ENCODE results near the gene CDCA5.

CDCA5 gene

DNA sequence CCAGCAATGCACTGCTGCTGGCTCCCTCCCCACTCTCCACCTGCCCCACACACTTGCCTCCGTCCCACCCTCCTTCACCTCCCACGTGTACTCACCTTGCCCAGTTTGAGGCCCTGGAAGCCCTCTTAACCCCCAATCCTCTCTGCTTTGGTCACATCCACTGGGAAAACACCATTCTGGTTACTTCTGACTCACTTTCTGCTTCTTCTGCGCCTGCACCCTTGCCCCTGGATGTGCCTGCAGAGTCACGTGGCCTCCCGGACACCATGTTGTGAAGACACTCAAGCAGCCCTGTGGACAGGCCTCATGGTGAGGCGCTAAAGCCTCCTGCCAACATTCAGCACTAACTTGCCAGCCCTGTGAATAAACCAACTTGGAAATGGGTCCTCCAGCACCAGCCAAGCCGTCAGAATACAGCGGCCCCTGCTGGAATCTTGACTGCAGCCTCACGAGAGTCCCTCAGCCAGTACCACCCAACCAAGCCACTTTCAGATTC is 22.9 kb downstream of the CDCA5 start:
- H3K4me3 ChIP-seq (ENCODE audit: low read depth, low read length) = no peak overlapping the region
- TF ChIP-seq, protein P1, sequence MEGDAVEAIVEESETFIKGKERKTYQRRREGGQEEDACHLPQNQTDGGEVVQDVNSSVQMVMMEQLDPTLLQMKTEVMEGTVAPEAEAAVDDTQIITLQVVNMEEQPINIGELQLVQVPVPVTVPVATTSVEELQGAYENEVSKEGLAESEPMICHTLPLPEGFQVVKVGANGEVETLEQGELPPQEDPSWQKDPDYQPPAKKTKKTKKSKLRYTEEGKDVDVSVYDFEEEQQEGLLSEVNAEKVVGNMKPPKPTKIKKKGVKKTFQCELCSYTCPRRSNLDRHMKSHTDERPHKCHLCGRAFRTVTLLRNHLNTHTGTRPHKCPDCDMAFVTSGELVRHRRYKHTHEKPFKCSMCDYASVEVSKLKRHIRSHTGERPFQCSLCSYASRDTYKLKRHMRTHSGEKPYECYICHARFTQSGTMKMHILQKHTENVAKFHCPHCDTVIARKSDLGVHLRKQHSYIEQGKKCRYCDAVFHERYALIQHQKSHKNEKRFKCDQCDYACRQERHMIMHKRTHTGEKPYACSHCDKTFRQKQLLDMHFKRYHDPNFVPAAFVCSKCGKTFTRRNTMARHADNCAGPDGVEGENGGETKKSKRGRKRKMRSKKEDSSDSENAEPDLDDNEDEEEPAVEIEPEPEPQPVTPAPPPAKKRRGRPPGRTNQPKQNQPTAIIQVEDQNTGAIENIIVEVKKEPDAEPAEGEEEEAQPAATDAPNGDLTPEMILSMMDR (IDR thresholded peaks at IDR 0.05; ENCODE audit: low read depth, low read length, missing control alignments) = peak; percentile 33
- no peak for DNase-seq (ENCODE audit: low read depth)

DNA sequence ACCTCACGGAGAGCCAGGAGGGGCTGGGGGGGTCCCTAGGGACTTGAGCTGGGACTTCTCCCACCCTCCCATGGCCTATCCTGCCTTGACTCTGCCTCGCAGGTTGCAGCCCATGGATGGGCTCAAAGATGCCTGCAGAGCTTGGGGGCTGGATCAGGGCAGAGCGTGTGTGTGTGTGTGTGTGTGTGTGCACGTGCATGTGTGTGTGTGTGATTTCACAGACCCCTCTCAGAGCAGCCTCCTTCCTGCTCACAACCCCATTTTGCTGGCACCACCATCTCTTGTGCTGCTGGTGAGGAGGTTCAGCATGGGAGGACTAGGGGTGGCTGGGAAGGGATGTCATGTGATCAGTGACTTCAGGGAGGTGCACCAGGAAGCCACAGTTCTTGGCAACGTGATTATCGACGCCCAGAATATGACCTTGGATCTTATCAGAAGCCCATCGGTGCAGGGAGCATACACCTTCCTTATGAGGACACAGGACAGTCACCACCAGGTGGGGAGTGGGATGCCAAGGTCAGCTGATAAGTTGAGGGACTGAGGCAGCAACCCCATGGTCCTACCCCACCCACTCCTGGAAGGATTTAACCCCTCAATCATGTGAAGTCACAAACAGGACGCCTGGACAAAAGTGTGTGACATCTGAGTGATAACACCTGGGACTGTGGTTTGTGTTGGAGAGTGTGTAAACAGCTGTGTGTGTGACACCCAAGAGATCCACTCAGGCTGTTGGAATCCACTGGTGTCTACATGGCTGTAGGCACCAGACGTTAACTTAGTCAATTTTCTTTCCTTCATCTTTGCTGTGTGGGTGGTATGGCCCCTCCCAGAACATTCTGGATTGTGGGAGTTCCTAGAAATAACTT is 23.6 kb downstream of the CDCA5 start:
- no peak overlapping the region for H3K4me3 ChIP-seq (ENCODE audit: low read depth, low read length)
- TF ChIP-seq, protein P1 (IDR thresholded peaks at IDR 0.05; ENCODE audit: low read depth, low read length, missing control alignments) = no peak
- DNase-seq (ENCODE audit: low read depth) = no peak

DNA sequence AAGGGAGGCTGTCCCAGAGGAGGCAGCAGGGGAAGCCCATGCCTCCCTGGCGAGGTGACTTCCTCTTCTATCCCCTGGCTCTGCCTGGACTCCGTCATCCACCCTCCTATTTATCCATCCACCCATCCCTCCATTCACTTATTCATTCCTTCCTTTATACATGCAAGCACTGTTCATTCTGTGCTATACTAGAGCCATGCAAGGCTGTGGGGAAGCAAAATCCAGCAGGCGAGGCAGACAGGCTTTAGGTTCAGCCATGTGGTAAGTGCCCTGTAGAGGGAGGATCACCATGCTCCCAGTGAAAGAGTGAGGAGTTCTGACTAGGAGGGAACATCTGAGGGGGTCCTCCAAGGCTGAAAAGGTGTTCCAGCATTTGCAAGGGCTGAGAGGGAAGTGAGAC is 24.3 kb downstream of the CDCA5 start:
- no peak overlapping the region for H3K4me3 ChIP-seq (ENCODE audit: low read depth, low read length)
- TF ChIP-seq, protein P1 (IDR thresholded peaks at IDR 0.05; ENCODE audit: low read depth, low read length, missing control alignments) = no peak

DNA sequence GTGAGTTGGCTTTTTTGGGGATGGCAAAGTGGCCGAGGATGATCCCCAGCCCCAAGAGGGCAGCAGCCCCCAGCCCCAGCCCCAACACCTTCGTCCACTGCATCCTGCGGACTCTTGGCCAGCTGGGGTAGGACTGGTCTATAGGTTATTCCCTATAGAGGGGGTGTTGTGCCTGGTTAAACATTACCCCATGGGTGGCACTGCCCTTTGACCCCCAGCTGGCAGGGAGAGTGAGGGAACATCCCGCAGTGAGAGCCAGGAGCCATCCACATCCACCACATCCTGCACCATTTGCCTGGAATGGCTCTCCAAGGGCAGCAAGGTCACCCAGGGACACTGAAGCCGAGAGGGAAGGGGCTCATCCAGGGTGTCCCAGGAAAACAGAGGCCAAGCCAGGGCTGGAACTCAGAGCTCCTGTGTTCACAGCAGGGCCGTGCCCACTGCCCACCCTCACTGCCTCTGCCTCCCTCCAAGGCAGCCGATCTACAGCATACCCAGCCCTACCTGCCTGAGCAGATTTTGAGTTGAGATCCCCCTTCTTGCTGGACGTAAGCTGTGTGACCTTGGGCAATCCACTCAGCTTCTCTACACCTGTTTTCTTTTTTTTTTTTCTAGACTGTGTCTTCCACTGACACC is 25.3 kb downstream of the CDCA5 start, which contains the start of gene NAALADL1:
Gene NAALADL1 (minus strand): TSS at position 135 of the 636 bp plus-strand sequence. CDS start 32 bp downstream, at position 103.
- no peak for DNase-seq (ENCODE audit: low read depth)
- TF ChIP-seq, protein P1 (IDR thresholded peaks at IDR 0.05; ENCODE audit: low read depth, low read length, missing control alignments) = no peak
- no peak within 1 kb of the TSS for H3K4me3 ChIP-seq (ENCODE audit: low read depth, low read length)

More for the DNA sequence above, 24.3 kb downstream of the CDCA5 start:
- no peak for DNase-seq (ENCODE audit: low read depth)

DNA sequence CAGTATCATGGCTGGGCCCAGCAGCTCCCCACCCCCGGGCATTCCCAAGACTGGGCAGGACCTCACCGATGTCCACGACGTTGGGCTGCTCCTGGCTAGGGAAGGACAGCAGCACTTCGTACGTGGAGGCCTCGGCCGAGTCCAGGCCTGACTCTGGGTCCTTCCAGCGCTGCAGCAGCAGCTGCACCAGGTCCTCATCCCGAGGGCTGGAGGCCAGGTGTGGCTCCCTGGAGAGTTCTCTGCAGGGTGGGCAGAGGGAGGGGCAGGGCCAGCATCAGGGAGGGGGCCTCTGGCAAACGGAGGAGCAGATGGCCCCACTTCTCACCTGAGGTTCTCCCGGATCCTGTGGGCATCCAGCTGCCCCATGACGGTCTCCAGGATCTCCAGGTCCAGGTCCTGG is 25.8 kb downstream of the CDCA5 start:
- no peak overlapping the region for H3K4me3 ChIP-seq (ENCODE audit: low read depth, low read length)
- no peak for DNase-seq (ENCODE audit: low read depth)
- TF ChIP-seq, protein P1 (IDR thresholded peaks at IDR 0.05; ENCODE audit: low read depth, low read length, missing control alignments) = no peak

DNA sequence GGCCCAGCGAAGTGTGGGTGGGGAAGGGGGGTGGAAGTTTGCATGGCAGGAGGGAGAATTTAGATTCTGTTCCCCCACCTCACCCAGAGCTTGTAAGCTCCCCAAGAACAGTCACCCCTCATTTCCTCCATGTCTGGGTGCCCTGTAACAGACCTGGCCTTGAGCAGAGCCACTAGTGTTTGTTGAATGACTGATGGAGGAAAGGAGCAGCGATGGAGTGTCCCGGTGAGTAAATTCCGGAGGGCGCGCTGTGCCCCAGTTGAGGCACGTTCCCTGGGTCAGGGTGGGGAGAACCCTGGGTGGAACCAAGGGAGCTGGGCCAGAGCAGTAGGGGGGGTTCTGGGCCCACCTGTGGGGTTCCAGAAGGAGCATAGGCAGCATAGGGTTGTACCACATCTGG is 26.3 kb downstream of the CDCA5 start:
- no peak for DNase-seq (ENCODE audit: low read depth)
- no peak overlapping the region for H3K4me3 ChIP-seq (ENCODE audit: low read depth, low read length)
- TF ChIP-seq, protein P1 (IDR thresholded peaks at IDR 0.05; ENCODE audit: low read depth, low read length, missing control alignments) = no peak
